ENCODE results near the gene ROR2. TPM values are rescaled to one million over a fixed set of nuclear protein-coding genes. Genes with fewer than 3 reads are reported as not detected.
"Not testable (repeated sequence)": the region's sequence is repeated elsewhere in the genome, so short reads cannot be mapped to it uniquely, and the experiment has no call there.

The ROR2 gene
- total RNA-seq, 1 donor: 3.0 TPM

DNA sequence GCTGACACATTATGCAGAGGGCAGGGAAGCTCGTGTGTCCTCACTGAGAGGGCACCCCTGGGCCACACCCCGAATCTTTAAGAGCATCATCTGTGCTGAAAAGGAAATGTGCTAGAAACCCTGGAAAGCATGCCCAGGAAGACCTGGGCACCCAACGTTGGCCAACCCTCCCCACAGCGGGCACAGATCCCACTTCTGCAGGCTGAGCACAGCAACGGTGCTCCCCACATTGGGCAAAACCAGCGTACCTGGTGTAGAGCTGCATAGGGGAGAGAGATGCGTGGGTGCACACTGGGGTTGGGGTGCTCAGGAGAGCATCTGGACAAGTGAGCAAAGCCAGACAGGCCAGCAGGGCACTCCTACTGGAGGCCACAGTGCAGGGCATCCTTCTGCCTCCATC lies 32.6 kb downstream of the ROR2 start:
- H3K4me3 ChIP-seq (ENCODE audit: low read depth, low read length): no peak overlapping the region
- no peak for DNase-seq (ENCODE audit: low read depth)
- TF ChIP-seq, protein P1, sequence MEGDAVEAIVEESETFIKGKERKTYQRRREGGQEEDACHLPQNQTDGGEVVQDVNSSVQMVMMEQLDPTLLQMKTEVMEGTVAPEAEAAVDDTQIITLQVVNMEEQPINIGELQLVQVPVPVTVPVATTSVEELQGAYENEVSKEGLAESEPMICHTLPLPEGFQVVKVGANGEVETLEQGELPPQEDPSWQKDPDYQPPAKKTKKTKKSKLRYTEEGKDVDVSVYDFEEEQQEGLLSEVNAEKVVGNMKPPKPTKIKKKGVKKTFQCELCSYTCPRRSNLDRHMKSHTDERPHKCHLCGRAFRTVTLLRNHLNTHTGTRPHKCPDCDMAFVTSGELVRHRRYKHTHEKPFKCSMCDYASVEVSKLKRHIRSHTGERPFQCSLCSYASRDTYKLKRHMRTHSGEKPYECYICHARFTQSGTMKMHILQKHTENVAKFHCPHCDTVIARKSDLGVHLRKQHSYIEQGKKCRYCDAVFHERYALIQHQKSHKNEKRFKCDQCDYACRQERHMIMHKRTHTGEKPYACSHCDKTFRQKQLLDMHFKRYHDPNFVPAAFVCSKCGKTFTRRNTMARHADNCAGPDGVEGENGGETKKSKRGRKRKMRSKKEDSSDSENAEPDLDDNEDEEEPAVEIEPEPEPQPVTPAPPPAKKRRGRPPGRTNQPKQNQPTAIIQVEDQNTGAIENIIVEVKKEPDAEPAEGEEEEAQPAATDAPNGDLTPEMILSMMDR (IDR thresholded peaks at IDR 0.05; ENCODE audit: insufficient read depth, low read depth, low read length): no peak

DNA sequence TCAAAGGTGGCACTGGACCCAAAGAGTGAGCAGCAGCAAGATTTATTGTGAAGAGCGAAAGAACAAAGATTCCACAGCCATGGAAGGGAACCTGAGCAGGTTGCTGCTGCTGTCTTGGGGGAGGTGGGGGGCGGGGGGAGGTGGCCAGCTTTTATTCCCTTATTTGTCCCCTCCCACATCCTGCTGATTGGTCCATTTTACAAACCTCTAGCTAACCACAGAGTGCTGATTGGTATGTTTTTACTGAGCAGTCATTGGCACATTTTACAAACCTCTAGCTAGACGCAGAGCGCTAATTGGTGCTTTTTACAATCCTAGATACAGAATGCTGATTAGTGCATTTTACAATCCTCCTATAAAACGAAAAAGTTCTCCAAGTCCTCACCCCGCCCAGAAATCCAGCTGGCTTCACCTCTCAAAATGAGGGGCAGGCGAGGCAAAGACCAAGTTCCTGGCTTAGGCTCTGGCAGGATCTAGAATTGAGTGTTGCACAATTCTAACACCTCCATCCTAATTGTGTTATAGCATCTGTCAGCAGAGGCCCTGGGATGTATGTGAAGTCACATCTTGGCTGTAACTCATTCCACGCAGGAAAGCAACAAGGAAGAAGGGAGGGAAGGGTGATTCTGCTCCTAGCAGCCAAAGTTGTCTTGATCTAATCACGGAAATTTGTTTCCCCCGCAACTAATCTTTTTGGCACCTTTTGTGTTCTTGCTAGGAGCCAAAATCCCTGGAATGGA lies 34.3 kb downstream of the ROR2 start:
- no peak for DNase-seq (ENCODE audit: low read depth)
- TF ChIP-seq, protein P1 (IDR thresholded peaks at IDR 0.05; ENCODE audit: insufficient read depth, low read depth, low read length): no peak

DNA sequence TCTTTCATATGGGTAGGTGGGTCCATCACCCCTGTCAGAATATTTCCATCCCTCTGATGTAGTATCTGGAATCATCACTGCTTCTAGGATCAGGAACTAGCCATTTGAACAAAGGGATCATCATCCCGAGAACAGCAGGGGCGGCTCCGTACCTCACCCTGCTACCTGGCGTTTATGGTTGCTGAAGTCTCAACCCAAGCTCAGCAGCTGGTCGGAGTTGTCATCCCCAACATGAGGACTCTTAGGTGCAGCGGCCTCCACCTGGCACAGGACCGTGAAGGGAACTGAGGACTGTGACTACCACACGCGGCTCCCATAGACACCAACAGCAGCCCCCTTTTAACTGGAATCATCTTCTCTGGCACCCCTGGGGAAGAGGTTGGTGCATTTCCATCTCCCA lies 35.1 kb downstream of the ROR2 start:
- TF ChIP-seq, protein P1 (IDR thresholded peaks at IDR 0.05; ENCODE audit: insufficient read depth, low read depth, low read length): no peak
- DNase-seq (ENCODE audit: low read depth): no peak
- H3K4me3 ChIP-seq (ENCODE audit: low read depth, low read length): no peak overlapping the region

More for the DNA sequence above, 34.3 kb downstream of the ROR2 start:
- H3K4me3 ChIP-seq (ENCODE audit: low read depth, low read length): no peak overlapping the region

DNA sequence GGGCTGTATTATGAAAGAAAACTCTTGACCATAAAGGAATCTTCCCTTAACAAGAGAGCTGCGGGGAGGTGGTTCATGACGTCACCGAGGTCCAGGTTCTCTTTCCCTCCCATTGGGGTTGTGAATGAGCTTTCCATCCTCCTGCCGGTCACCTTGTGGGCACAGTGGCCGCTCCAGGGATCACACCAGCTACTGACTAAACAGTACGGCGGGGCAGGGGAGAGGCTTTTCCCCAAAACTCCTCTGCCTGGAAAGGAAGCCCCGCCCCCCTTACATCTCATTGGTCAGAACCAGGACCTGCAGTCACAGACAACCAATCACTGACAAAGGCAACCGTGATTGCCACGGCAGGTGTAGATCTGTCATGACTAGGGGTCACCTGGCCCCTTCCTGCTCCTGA lies 35.6 kb downstream of the ROR2 start:
- H3K4me3 ChIP-seq (ENCODE audit: low read depth, low read length): no peak overlapping the region
- DNase-seq (ENCODE audit: low read depth): no peak
- TF ChIP-seq, protein P1 (IDR thresholded peaks at IDR 0.05; ENCODE audit: insufficient read depth, low read depth, low read length): no peak

DNA sequence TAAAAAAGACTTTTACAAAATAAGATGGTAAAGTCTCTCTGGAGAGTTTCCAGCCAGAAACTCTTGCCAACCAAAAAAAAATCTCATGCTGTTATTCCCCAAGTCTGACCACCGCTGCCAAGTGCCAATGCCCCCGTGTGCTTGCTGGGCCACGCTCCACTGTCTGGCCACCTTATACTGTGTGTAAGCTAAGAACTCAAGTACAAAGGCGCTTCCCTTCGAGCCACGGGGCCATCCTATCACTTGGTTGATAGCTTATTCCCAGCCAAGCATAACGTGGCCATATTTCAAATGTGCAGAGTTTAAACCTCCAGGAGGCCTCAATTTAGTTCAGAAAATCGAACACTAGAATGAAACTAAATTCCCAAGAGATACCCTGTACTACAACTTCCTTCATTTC lies 36.0 kb downstream of the ROR2 start:
- DNase-seq (ENCODE audit: low read depth): no peak
- H3K4me3 ChIP-seq (ENCODE audit: low read depth, low read length): no peak overlapping the region
- TF ChIP-seq, protein P1 (IDR thresholded peaks at IDR 0.05; ENCODE audit: insufficient read depth, low read depth, low read length): no peak

DNA sequence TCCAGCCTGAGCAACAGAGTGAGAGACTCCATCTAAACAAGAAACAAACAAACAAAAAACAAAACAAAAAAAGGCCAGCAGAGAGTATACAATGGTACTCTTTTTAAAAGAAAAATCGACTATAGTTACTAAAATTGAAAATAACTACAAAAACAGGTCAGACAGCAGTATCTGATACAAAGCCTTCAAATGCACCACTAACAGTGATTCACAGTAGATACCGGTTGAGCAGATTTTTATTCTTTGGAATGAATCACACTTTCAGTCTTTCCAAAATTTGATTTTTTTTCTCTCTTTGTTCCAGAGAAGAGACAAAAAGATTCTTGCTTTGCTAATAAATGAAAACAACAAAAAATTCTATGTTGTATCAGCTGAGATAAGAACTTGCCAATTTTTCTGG lies 36.9 kb downstream of the ROR2 start:
- no peak overlapping the region for H3K4me3 ChIP-seq (ENCODE audit: low read depth, low read length)
- no peak for DNase-seq (ENCODE audit: low read depth)
- TF ChIP-seq, protein P1 (IDR thresholded peaks at IDR 0.05; ENCODE audit: insufficient read depth, low read depth, low read length): no peak

DNA sequence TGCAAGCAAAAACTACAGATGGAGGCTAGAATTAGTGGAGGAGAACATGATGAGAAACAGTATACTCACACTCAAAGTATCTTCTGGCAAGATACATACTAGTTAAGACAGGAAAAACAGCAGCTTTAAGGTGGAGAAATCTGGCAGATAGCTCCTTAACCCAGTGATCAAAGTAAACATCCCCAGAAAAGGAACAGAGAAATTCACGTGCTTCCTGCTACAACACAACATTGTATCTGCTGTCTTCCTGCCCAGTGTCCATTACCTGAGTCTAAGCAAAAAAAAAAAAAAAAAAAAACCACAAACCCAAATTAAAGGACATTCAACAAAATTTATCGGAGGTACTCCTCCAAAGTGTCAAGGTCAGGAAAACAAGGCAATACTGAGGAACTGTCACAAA lies 38.4 kb downstream of the ROR2 start:
- no peak for DNase-seq (ENCODE audit: low read depth)
- TF ChIP-seq, protein P1 (IDR thresholded peaks at IDR 0.05; ENCODE audit: insufficient read depth, low read depth, low read length): no peak
- no peak overlapping the region for H3K4me3 ChIP-seq (ENCODE audit: low read depth, low read length)

DNA sequence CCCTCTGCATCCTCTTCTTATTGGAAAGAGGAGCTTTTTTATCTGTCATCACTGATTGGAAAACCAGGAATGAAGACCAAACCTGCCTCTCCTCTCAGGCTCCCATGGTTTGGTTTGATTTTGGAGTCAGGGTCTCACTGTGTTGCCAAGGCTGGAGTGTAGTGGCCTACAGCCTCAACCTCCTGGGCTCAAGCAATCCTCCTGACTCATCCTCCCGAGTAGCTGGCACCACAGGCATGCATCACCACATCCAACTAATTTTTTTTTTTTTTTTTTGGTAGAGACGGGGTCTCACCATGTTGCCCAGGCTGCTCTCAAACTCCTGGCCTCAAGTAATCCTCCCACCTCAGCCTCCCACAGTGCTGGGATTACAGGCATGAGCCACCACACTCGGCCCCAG lies 40.8 kb downstream of the ROR2 start:
- H3K4me3 ChIP-seq (ENCODE audit: low read depth, low read length); DNase-seq (ENCODE audit: low read depth): not testable (repeated sequence)

Measured in fibroblast of villous mesenchyme (primary cell).